ENCODE measurements around the gene MAGI1.
"Not testable (repeated sequence)": the region's sequence is repeated elsewhere in the genome, so short reads cannot be mapped to it uniquely, and the experiment has no call there.

Gene MAGI1

GRCh38 chr3:65557899-65558564 lies 480.7 kb downstream of the MAGI1 start:
- H3K9me3 ChIP-seq (ENCODE audit: control insufficient read depth, low read depth, low read length), result no peaks in the 10 kb centered on the region
- H3K4me3 ChIP-seq (ENCODE audit: low read length), result no peak overlapping the region
- no peaks in the 10 kb centered on the region for H3K27me3 ChIP-seq (ENCODE audit: control insufficient read depth, insufficient read depth, low read length)
- no peak overlapping the region for H3K9ac ChIP-seq (ENCODE audit: low read length)
- no peaks in the 10 kb centered on the region for H3K36me3 ChIP-seq (ENCODE audit: control insufficient read depth, low read depth, low read length)
- peaks cover 5% of the 10 kb centered on the region for H3K4me1 ChIP-seq (ENCODE audit: control insufficient read depth, low read depth, low read length)
- H3K27ac ChIP-seq (ENCODE audit: low read length), result no peak overlapping the region

GRCh38 chr3:65556934-65557577 lies 481.7 kb downstream of the MAGI1 start:
- Histone ChIP-seq H3K36me3 (ENCODE audit: control insufficient read depth, low read depth, low read length) (no peaks in the 10 kb centered on the region), H3K27ac (ENCODE audit: low read length) (no peak overlapping the region), H3K9me3 (ENCODE audit: control insufficient read depth, low read depth, low read length) (no peaks in the 10 kb centered on the region), H3K27me3 (ENCODE audit: control insufficient read depth, insufficient read depth, low read length) (no peaks in the 10 kb centered on the region), H3K9ac (ENCODE audit: low read length) (no peak overlapping the region), H3K4me1 (ENCODE audit: control insufficient read depth, low read depth, low read length) (peaks cover 10% of the 10 kb centered on the region), H3K4me3 (ENCODE audit: low read length) (no peak overlapping the region)

GRCh38 chr3:65552434-65552833 lies 486.3 kb downstream of the MAGI1 start:
- no peaks in the 10 kb centered on the region for H3K36me3 ChIP-seq (ENCODE audit: control insufficient read depth, low read depth, low read length)
- H3K9me3 ChIP-seq (ENCODE audit: control insufficient read depth, low read depth, low read length), result no peaks in the 10 kb centered on the region
- H3K9ac ChIP-seq (ENCODE audit: low read length), result no peak overlapping the region
- H3K4me1 ChIP-seq (ENCODE audit: control insufficient read depth, low read depth, low read length), result peaks cover 13% of the 10 kb centered on the region
- H3K4me3 ChIP-seq (ENCODE audit: low read length), result no peak overlapping the region
- no peaks in the 10 kb centered on the region for H3K27me3 ChIP-seq (ENCODE audit: control insufficient read depth, insufficient read depth, low read length)
- H3K27ac ChIP-seq (ENCODE audit: low read length), result no peak overlapping the region

- Histone ChIP-seq H3K9ac (ENCODE audit: low read length) (no peak overlapping the region), H3K4me1 (ENCODE audit: control insufficient read depth, low read depth, low read length) (peaks cover 13% of the 10 kb centered on the region), H3K9me3 (ENCODE audit: control insufficient read depth, low read depth, low read length) (no peaks in the 10 kb centered on the region), H3K4me3 (ENCODE audit: low read length) (no peak overlapping the region), H3K27me3 (ENCODE audit: control insufficient read depth, insufficient read depth, low read length) (no peaks in the 10 kb centered on the region), H3K36me3 (ENCODE audit: control insufficient read depth, low read depth, low read length) (no peaks in the 10 kb centered on the region), H3K27ac (ENCODE audit: low read length) (no peak overlapping the region)
Observed at GRCh38 chr3:65551945-65552344, 486.8 kb downstream of the MAGI1 start.

- no peaks in the 10 kb centered on the region for H3K27me3 ChIP-seq (ENCODE audit: control insufficient read depth, insufficient read depth, low read length)
- peaks cover 15% of the 10 kb centered on the region for H3K4me1 ChIP-seq (ENCODE audit: control insufficient read depth, low read depth, low read length)
- H3K4me3 ChIP-seq (ENCODE audit: low read length), result no peak overlapping the region
Observed at GRCh38 chr3:65550137-65550536, 488.6 kb downstream of the MAGI1 start.

GRCh38 chr3:65549626-65549959 lies 489.1 kb downstream of the MAGI1 start:
- Histone ChIP-seq H3K9me3 (ENCODE audit: control insufficient read depth, low read depth, low read length) (no peaks in the 10 kb centered on the region), H3K4me3 (ENCODE audit: low read length) (peak overlapping the region; percentile 62), H3K4me1 (ENCODE audit: control insufficient read depth, low read depth, low read length) (peaks cover 15% of the 10 kb centered on the region), H3K27ac (ENCODE audit: low read length) (no peak overlapping the region), H3K27me3 (ENCODE audit: control insufficient read depth, insufficient read depth, low read length) (no peaks in the 10 kb centered on the region), H3K9ac (ENCODE audit: low read length) (peak overlapping the region; percentile 46), H3K36me3 (ENCODE audit: control insufficient read depth, low read depth, low read length) (no peaks in the 10 kb centered on the region)

More at GRCh38 chr3:65550137-65550536, 488.6 kb downstream of the MAGI1 start:
- Histone ChIP-seq H3K27ac (ENCODE audit: low read length) (no peak overlapping the region), H3K9ac (ENCODE audit: low read length) (no peak overlapping the region), H3K9me3 (ENCODE audit: control insufficient read depth, low read depth, low read length) (no peaks in the 10 kb centered on the region), H3K36me3 (ENCODE audit: control insufficient read depth, low read depth, low read length) (no peaks in the 10 kb centered on the region)

GRCh38 chr3:65548848-65549625 lies 489.7 kb downstream of the MAGI1 start:
- peaks cover 15% of the 10 kb centered on the region for H3K4me1 ChIP-seq (ENCODE audit: control insufficient read depth, low read depth, low read length)
- H3K9me3 ChIP-seq (ENCODE audit: control insufficient read depth, low read depth, low read length), result no peaks in the 10 kb centered on the region
- H3K27ac ChIP-seq (ENCODE audit: low read length), result no peak overlapping the region
- no peaks in the 10 kb centered on the region for H3K27me3 ChIP-seq (ENCODE audit: control insufficient read depth, insufficient read depth, low read length)
- peak overlapping the region; percentile 62 for H3K4me3 ChIP-seq (ENCODE audit: low read length)
- H3K9ac ChIP-seq (ENCODE audit: low read length), result peak overlapping the region; percentile 46
- H3K36me3 ChIP-seq (ENCODE audit: control insufficient read depth, low read depth, low read length), result no peaks in the 10 kb centered on the region

GRCh38 chr3:65545429-65545828 lies 493.3 kb downstream of the MAGI1 start:
- Histone ChIP-seq H3K4me1 (ENCODE audit: control insufficient read depth, low read depth, low read length) (peaks cover 23% of the 10 kb centered on the region), H3K27me3 (ENCODE audit: control insufficient read depth, insufficient read depth, low read length) (no peaks in the 10 kb centered on the region), H3K9ac (ENCODE audit: low read length) (no peak overlapping the region), H3K27ac (ENCODE audit: low read length) (no peak overlapping the region), H3K4me3 (ENCODE audit: low read length) (no peak overlapping the region), H3K36me3 (ENCODE audit: control insufficient read depth, low read depth, low read length) (no peaks in the 10 kb centered on the region), H3K9me3 (ENCODE audit: control insufficient read depth, low read depth, low read length) (no peaks in the 10 kb centered on the region)

- not testable (repeated sequence) for H3K27ac ChIP-seq (ENCODE audit: low read length); H3K4me3 ChIP-seq (ENCODE audit: low read length); H3K9ac ChIP-seq (ENCODE audit: low read length); H3K9me3 ChIP-seq (ENCODE audit: control insufficient read depth, low read depth, low read length); H3K27me3 ChIP-seq (ENCODE audit: control insufficient read depth, insufficient read depth, low read length); H3K36me3 ChIP-seq (ENCODE audit: control insufficient read depth, low read depth, low read length)
- peaks cover 41% of the 10 kb centered on the region for H3K4me1 ChIP-seq (ENCODE audit: control insufficient read depth, low read depth, low read length)
Observed at GRCh38 chr3:65543391-65543790, 495.3 kb downstream of the MAGI1 start.

- no peak overlapping the region for H3K4me3 ChIP-seq (ENCODE audit: low read length)
- H3K9me3 ChIP-seq (ENCODE audit: control insufficient read depth, low read depth, low read length), result no peaks in the 10 kb centered on the region
- peaks cover 55% of the 10 kb centered on the region for H3K4me1 ChIP-seq (ENCODE audit: control insufficient read depth, low read depth, low read length)
- no peaks in the 10 kb centered on the region for H3K36me3 ChIP-seq (ENCODE audit: control insufficient read depth, low read depth, low read length)
- no peak overlapping the region for H3K27ac ChIP-seq (ENCODE audit: low read length)
- no peaks in the 10 kb centered on the region for H3K27me3 ChIP-seq (ENCODE audit: control insufficient read depth, insufficient read depth, low read length)
- peak overlapping the region; percentile 12 for H3K9ac ChIP-seq (ENCODE audit: low read length)
Observed at GRCh38 chr3:65540666-65541065, 498.1 kb downstream of the MAGI1 start.

GRCh38 chr3:65539616-65540015 lies 499.1 kb downstream of the MAGI1 start:
- Histone ChIP-seq H3K4me3 (ENCODE audit: low read length) (peak overlapping the region; percentile 27), H3K9ac (ENCODE audit: low read length) (no peak overlapping the region)

More at GRCh38 chr3:65539616-65540015, 499.1 kb downstream of the MAGI1 start:
- Histone ChIP-seq H3K4me1 (ENCODE audit: control insufficient read depth, low read depth, low read length) (peaks cover 57% of the 10 kb centered on the region), H3K36me3 (ENCODE audit: control insufficient read depth, low read depth, low read length) (no peaks in the 10 kb centered on the region), H3K27ac (ENCODE audit: low read length) (peak overlapping the region; percentile 49), H3K9me3 (ENCODE audit: control insufficient read depth, low read depth, low read length) (no peaks in the 10 kb centered on the region), H3K27me3 (ENCODE audit: control insufficient read depth, insufficient read depth, low read length) (no peaks in the 10 kb centered on the region)
